ENCODE measurements around the gene RPS6KA3. TPM values are rescaled to one million over a fixed set of nuclear protein-coding genes. Genes with fewer than 3 reads are reported as not detected.
"Not testable (repeated sequence)": the region's sequence is repeated elsewhere in the genome, so short reads cannot be mapped to it uniquely, and the experiment has no call there.

The RPS6KA3 gene
- total RNA-seq, 1 donor from 2014 or later, result 37.8 TPM

DNA sequence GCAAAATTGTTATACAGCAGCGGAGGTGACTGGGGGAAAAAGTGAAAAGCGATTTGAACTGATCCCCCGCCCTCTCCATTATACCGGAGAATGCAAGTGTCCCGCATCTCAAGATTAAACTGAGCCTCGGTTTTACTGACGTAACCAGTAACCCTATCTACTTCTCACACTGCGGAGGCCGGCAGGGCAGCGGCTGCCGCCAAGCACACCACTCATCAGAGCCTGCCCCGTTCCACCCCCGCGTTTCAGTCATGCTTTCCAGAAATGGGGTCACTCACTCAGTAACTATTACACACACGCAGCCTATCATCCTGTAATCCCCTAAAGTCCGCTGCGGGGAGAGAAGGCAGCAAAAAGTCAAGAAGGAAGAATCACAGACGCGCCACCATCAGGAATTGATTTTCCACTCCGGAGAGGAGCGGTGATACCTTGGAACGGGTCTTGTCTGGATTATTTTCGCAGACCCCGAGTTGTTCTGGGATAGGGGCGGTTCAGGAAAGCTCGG lies 1.4 kb downstream of the RPS6KA3 start:
- peak; percentile 15 for DNase-seq

DNA sequence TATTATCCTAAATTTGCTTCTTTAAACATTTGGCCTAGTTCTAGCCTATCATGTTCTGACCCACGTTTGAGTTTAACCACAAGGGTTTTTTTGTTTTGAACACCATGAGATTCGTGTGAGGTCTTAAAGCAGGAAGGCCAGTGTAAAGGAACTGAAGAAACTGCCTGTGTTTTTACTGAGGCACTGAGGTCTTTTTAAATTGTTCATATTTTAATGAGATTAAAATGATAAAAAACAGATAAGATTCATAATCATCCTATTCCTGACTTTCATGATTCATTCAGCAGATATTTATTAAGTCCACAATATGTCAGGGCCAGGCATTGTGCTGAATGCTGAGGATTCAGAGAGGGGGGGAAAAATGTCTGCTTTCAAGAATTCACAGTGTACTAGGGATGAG lies 3.2 kb downstream of the RPS6KA3 start:
- no peak for DNase-seq

DNA sequence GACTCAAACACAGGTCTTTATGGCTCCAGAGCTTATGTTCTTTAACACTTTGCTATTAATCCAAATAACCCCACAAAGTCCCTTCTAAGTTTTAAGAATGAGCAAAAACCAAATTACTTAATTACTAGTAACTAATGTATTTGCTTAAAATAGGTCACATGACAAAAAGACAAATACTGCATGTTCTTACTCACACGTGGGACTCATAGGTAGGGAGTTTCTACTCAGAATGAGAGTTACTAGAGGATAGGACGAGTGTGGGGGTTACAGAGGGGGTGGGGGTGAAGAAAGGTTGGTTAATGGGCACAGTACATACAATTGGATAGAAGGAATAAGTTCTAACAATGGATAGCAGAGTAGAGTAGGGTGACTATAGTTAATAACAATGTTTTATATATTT lies 5.8 kb downstream of the RPS6KA3 start:
- no peak for DNase-seq

DNA sequence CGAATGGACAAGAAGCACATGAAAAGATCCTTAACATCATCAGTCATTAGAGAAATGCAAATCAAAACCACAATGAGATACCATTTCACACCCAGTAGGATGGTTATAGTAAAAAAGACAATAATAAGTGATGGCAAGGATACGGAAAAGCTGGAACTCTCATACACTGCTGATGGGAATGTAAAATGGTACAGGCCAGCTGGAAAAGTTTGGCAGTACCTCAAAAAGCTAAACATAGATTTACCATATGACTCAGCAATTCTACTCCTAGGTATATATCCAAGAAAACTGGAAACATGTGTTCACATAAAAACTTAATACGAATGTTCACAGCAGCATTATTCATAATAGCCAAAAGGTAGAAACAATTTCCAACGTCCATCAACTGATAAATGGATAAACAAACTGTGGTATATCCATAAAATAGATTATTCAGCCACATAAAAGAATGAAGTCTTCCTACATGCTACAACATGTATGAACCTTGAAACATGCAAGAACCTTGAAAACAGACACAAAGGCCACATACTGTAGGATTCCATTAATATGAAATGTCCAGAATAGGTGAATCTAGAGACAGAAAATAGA lies 11.9 kb downstream of the RPS6KA3 start:
- no peak for DNase-seq

- DNase-seq, result no peak
Measured at GRCh38 chrX:20253232-20253543, 13.5 kb downstream of the RPS6KA3 start.

GRCh38 chrX:20252381-20253231 lies 14.1 kb downstream of the RPS6KA3 start:
- DNase-seq, result peak; percentile 1

DNA sequence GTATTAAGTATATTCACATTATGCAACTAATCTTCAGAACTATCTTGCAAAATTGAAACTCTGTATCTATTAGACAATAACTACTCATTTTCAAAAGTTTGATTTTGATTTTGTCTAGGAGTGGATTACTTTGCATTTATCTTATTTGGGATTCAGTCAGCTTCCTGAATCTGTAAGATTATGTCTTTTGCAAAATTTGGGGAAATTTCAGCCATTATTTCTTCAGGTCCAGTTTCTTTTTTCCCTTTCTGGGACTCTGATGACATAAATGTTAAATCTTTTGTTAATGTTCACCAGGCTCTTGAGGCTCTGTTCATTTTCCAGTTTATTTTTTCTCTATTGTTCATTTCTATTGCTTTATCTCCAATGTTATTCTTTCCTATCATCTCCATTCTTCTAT lies 15.0 kb downstream of the RPS6KA3 start:
- DNase-seq, result no peak

GRCh38 chrX:20250146-20250545 lies 16.6 kb downstream of the RPS6KA3 start:
- DNase-seq, result not testable (repeated sequence)

DNA sequence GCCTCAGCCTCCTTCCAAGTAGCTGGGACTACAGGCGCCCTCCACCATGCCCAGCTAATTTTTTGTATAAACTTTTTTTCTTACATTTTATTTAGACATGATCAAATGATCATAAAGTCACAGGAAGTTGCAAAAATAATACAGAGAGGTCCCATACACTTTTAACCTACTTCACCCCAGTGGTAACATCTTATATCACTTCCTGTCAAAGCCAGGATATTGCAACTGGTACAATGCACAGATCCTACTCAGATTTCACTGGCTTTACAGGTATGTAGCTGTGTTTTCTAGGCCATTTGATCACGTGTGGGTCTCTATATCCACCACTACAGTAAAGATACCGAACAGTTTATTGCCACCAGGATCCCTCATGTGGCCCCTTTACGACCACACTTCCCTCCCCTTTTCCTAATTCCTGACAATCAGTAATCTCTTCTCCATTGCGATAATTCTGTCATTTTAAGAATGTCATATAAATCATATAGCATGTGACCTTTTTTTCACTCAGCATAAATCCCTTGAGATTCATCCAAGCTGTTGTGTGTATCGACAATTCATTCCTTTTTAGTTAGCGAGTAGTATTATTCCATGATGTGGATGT lies 18.0 kb downstream of the RPS6KA3 start:
- no peak for DNase-seq

- peak; percentile 10 for DNase-seq
Measured at GRCh38 chrX:20244931-20245330, 21.8 kb downstream of the RPS6KA3 start.

DNA sequence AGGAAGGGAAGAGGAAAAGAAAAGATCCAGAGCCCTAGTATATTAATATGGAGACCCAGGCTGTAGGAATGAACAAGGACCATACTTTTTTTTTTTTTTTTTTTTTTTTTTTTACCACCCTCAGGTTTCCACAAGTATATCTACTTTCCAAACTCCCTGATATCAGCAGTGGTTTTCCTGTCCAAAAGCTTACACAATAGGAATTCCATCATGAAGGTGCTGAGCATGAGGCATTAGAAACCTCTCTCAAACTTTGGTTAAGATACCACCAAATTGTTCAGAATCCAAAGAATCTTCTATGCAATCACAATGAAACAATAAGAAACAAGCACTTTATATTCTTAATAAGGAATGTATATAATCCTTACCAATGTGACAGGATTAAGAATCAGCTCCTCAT lies 26.5 kb downstream of the RPS6KA3 start:
- no peak for DNase-seq

DNA sequence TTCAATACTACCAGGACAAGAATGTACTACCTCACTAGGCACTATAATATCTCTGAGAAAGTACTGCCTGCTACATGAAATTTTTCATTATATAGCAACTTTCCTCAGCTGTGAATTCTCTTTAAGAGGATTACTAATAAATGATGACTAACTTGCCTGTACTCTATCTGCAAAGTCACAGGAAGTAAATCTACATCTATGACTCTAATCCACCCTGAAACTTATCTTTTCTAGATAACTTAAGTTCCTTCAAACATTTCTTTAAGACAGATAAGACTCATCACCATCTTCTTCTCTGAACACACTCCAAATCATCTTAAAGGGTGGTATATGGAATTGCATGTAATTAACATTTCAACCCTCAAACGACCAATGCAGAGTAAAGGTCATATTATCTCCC lies 28.8 kb downstream of the RPS6KA3 start:
- no peak for DNase-seq

- DNase-seq, result no peak
Measured at GRCh38 chrX:20235755-20236154, 31.0 kb downstream of the RPS6KA3 start.

DNA sequence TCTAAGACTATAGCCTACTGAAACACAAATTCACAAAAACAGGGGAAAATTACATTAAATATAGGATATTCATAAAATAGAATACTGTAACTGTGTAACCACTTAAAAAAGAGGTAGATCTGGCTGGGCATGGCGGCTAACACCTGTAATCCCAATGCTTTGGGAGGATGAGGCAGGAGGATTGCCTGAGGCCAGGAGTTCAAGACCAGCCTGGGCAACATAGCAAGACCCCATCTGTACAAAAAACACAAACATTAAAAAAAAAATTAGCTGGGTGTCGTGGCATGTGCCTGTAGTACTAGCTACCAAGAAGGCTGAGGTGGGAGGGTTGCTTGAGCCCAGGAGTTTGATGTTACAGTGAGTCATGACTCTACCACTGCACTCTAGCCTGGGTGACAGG lies 33.4 kb downstream of the RPS6KA3 start:
- DNase-seq, result no peak

- no peak for DNase-seq
Measured at GRCh38 chrX:20231598-20231997, 35.1 kb downstream of the RPS6KA3 start.

GRCh38 chrX:20230406-20230805 lies 36.3 kb downstream of the RPS6KA3 start:
- no peak for DNase-seq

GRCh38 chrX:20229155-20229554 lies 37.6 kb downstream of the RPS6KA3 start:
- DNase-seq, result no peak

GRCh38 chrX:20228245-20228644 lies 38.5 kb downstream of the RPS6KA3 start:
- no peak for DNase-seq

DNA sequence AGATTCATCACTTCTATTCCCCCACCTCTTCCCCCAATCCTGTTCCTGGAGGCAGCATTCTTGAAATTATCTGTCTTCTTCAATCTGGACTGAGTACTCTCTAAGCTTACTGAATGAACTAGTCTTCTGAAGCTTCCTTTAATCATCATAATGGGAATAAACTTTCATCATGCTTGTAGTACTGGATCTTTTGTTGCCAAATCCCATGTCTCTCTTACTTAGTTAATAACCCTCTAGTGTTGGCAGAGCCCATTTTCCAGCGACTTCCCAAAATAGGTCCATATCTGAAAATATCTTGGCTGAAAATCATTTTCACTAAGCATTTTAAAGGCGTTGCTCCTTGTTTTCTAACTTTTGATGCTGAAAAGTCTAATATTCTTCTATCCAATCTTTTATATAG lies 39.6 kb downstream of the RPS6KA3 start:
- no peak for DNase-seq

DNA sequence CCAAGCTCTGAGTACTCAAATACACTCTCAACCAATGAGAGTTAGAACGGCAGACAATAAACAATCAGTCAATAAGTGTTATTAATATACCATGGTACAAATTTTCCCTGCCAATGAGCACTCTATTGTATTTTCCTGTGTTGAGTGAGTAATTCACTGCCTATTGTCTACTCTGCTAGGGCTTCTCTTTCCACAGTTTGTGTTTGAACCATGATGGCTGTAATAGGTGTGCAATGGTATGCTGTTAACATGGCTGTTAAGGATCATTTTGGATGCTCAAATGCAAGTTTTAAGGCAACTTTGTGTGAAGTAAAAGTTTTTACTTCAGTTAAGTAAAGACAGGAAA lies 41.2 kb downstream of the RPS6KA3 start:
- DNase-seq, result no peak

DNA sequence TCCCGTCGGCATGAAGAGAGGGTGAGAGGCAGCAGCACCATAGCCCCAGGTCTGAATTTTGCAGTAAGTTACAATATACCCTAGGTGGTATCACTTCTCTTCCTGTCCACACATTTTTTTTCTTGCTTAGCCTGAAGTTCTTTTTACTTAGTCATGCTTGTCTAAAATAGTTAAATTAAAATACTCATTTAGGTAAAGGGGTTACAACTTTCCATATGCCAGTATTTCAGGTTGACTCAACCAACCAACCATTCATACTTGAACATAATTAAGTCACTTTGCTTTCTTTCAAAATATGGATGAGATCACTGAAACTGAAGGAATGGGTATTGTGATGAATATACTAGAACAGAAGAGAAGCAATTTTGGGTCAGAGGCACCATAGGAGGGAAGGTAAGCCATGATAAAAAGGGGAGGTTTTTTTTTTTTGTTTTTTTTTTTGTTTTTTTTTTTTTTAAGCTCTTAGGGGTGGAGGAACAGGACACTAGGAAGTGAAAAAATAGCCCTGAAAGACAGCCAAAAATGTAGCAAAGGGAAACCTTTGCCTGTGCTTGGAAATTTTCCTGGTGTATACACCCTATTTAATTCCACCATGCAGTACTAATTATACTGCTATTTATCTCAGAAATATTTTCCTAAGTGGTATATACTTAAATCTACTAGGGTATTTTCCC lies 41.8 kb downstream of the RPS6KA3 start:
- no peak for DNase-seq

DNA sequence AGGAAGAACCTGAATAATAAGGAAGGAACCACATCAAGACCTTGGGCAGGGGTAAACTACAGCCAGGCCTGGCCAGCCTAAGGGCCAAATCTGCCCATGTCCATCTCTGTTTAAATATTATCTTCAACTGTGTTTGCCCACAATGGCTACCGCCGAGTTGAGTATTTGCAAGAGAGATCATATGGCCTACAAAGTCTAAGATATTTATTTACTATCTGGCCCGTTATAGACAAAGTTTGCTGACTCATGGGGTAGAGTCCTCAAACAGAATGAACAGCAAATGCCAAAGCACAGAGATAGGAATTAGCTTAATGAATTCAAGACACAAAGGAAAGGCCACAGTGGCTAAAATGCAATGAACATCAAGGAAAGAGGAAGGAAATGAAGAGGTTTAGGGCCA lies 44.8 kb downstream of the RPS6KA3 start:
- DNase-seq, result no peak

DNA sequence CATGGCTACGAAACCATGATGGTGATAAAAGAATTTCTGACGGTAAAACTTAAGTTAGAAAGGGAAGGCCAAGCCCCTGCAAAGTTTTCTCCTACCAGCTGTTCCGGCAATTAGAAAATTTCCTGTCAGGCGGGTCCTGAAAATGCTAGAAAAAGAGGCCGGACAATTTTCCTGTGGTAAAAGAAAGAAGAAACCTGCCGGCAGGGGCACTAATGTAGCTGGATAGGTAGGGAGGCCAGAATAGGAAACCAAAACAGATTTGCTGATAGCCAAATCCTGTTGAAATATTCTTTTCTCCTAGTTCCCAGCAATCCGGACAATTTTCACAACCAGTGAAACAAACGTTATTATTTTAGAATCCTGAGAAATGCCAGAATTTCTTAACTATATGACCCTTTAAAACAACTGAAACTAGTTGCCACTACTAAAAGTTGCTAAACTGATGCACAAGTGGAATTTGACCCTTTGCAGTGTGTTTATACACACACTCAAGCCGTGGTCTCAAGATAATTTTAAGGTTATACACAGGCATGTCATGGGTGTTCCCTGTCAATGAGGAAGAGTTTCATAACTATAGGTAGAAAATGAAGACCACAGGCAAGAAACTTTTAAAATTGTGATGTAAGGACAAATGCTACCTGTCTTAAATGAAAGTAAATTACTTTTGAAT lies 47.7 kb downstream of the RPS6KA3 start:
- DNase-seq, result peak; percentile 0
